Measurements from ENCODE around the gene BIRC6.

DNA sequence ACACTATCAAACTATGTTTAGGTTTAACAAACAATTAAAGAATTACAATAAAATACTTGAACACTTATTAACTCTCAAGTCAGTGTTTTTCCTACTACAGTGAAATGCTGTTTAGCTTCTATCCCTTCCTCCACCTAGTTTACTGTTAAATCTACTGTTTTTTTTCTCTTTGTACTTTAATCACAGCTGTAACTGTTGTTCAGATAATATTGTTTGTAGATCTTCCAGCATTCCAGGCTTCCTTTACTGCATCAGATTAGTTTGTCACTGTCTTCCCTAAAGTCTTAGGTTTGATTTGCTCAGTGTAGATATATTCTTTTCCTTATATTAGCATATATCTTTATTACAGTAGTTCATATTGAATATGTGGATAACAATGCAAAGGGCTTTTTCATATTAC is 22.5 kb downstream of the BIRC6 start:
- TF ChIP-seq POLR2A (IDR thresholded peaks at IDR 0.05; ENCODE audit: low read depth, low read length), result no peak
- TF ChIP-seq SPI1 (IDR thresholded peaks at IDR 0.05; ENCODE audit: low read depth, low read length), result no peak
- TF ChIP-seq POLR2AphosphoS5 (IDR thresholded peaks at IDR 0.05; ENCODE audit: low read depth, low read length), result no peak

Measured in GM12891 (cell line).